Measurements from ENCODE around the gene PDZD4. TPM values are rescaled to one million over a fixed set of nuclear protein-coding genes. Genes with fewer than 3 reads are reported as not detected.

PDZD4 gene
- total RNA-seq, 5 donors from 2014 or later (not counting 1 experiment from before 2014, with no cell fraction given), result 3.7 to 51.3 (median 9.0) TPM

DNA sequence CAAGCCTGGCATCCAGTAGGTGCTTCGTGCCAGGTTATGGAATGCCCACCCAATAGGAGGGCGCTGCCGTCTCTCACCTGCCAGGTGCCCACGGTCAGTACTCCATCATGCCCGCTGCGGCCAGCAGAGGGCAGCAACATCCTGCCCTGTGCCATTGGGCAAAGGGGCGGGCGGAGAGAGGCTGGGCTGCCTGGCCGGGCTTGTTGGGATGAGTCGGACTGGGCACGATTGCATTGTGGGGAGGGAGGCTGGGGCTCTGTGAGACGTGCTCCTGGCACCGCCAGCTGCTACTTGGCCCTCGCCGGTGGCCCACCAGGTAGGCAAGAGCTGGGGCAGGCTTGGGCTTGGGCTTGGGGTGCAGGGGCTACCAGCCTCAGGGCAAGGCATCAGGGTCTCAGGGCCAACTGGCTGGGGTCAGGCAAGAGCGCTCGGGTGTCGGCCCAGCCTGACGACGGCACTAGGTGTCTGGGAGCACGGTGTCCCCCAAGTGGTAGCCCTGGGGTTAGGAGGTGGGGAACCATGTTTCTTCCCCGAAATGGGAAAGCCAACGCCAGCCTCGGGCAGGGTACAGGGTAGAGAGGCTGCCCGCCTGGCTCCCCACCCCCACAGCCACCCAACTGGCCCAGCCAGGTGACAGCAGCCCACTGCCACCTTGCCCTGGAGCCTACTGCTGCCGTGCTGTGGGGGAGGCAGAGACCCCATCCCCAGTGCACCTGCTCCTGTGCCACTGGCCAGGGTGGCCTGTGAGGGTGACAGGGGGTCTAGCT lies 66.2 kb downstream of the PDZD4 start, which contains the start of gene PLXNB3:
Gene PLXNB3 (plus strand): TSS at position 261 of the 767 bp plus-strand sequence. CDS start 1,287 bp downstream, outside the sequence.
- peaks cover 0 to 4% of the 10 kb centered on the region in 2 donors for H3K27me3 Mint-ChIP-seq
- Histone ChIP-seq H3K9me3 (no peaks in the 10 kb centered on the region), H3K4me1 (ENCODE audit: control insufficient read depth in 1 of 2, extremely low read depth in 1 of 2, insufficient read depth in 2 of 2, low read length in 2 of 2) (peaks cover 0 to 18% of the 10 kb centered on the region in 2 experiments), H3K36me3 (ENCODE audit: control insufficient read depth in 2 of 2, extremely low read depth in 1 of 2, insufficient read depth in 1 of 2, low read length in 1 of 2) (no peaks in the 10 kb centered on the region), H3K27me3 (replicated peaks in 1 of 2; ENCODE audit: control insufficient read depth in 2 of 2, extremely low read depth in 1 of 2, insufficient read depth in 2 of 2, low read length in 1 of 2) (peaks cover 0 to 3% of the 10 kb centered on the region in 2 experiments), H3K27ac (ENCODE audit: low read length) (no peak within 1 kb of the TSS), H3K4me3 (ENCODE audit: control insufficient read depth in 1 of 2, extremely low read depth in 1 of 2, low read length in 1 of 2) (no peak within 1 kb of the TSS)
- DNase-seq (peak; percentile 24 to 83 (median 59)), ATAC-seq (replicated peaks in 1 of 4) (peak; percentile 84 to 93 (median 85))
- H3K4me3 Mint-ChIP-seq, result no peak within 1 kb of the TSS
- no peak within 1 kb of the TSS for H3K27ac Mint-ChIP-seq
- ChIA-PET POLR2A (no interaction called here), CTCF (interaction anchor here in 1 of 2 donors (0.9 to 1.9 kb wide), 3 partner anchors 11 to 188 kb away, joined by 3 to 6 read pairs (median 4); no protein-coding TSS in a partner anchor)
- no peaks in the 10 kb centered on the region for H3K36me3 Mint-ChIP-seq
- H3K9me3 Mint-ChIP-seq, result no peaks in the 10 kb centered on the region
- peaks cover 7 to 12% (median 11%) of the 10 kb centered on the region in 3 donors for H3K4me1 Mint-ChIP-seq
- 28% methylated on average over 8 of the region's 26 CpGs for WGBS (ENCODE audit: insufficient coverage)

DNA sequence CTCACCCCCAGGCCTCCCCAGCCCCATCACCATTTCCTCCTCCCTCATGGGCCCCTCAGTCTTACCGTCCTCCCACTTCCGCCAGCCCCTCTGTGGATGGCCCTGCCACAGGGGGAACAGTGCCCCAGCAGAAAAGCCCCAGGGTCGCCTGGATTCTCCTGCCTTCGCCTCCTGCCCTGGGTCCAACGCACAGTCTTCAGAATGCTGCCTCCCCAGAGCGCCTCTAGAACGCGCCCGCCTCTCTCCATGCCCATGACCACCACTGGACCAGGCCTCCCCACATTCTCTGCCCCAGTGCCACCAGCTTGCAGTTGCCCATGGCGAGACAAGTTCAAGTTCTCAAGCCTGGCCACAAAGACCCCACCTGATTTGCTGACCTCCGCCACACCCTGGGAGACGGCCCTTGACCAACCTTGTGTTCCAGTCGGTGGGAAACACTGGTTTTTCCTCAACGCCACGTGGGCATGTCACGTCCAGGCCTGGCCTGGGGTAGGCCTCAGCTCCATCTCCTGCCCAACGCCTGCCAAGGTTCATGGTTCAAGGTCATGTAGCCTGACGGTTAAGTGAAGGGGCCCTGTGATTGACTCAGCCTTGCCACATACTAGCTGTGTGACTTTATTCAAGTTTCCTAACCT lies 66.9 kb downstream of the PDZD4 start:
- H3K4me3 ChIP-seq (ENCODE audit: control insufficient read depth in 1 of 2, extremely low read depth in 1 of 2, low read length in 1 of 2), result no peak overlapping the region
- peaks cover 0 to 3% of the 10 kb centered on the region in 2 experiments for H3K27me3 ChIP-seq (replicated peaks in 1 of 2; ENCODE audit: control insufficient read depth in 2 of 2, extremely low read depth in 1 of 2, insufficient read depth in 2 of 2, low read length in 1 of 2)
- ChIA-PET CTCF (interaction anchor here in 1 of 2 donors (0.6 to 1.9 kb wide), 6 partner anchors 10 to 190 kb away, joined by 3 to 6 read pairs (median 4); no protein-coding TSS in a partner anchor), POLR2A (no interaction called here)
- peak in 1 of 35 experiments; percentile 1 for DNase-seq
- no peak for ATAC-seq (replicated peaks in 1 of 4)
- H3K27ac ChIP-seq (ENCODE audit: low read length), result no peak overlapping the region
- Mint-ChIP-seq H3K9me3 (no peaks in the 10 kb centered on the region), H3K4me1 (peaks cover 7 to 13% (median 12%) of the 10 kb centered on the region in 3 donors), H3K27ac (no peak overlapping the region), H3K27me3 (peaks cover 0 to 4% of the 10 kb centered on the region in 2 donors), H3K4me3 (no peak overlapping the region), H3K36me3 (no peaks in the 10 kb centered on the region)
- H3K9me3 ChIP-seq, result no peaks in the 10 kb centered on the region
- H3K4me1 ChIP-seq (ENCODE audit: control insufficient read depth in 1 of 2, extremely low read depth in 1 of 2, insufficient read depth in 2 of 2, low read length in 2 of 2), result peaks cover 0 to 16% of the 10 kb centered on the region in 2 experiments
- H3K36me3 ChIP-seq (ENCODE audit: control insufficient read depth in 2 of 2, extremely low read depth in 1 of 2, insufficient read depth in 1 of 2, low read length in 1 of 2), result no peaks in the 10 kb centered on the region
- 90% methylated on average over 15 of the region's 18 CpGs for WGBS (ENCODE audit: insufficient coverage)

DNA sequence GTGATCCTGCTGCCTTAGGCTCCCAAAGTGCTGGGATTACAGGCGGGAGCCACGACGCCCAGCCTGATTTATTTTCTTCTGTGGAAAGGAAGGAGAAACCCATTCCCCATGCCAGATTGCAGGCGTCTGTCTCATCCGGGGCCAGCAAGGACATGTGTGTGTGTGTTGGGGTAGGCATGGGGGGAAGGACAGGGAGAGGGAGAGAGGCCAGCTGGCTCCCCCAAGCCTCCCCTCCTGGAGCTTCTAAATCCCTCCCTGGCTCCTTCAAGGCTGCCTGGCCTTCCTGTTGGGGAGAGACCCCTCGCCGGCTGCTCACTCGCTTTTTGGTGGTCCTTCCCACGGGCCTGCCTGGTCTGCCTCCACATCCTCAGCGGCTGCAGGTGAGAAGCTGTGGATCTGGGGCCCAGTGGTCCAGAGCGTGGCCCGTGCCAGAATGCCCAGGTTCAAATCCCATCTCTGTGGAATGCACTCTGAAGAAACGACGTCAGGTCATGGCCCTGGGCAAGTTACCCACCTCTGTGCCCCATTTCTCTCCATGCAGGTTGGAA lies 67.6 kb downstream of the PDZD4 start:
- ATAC-seq (replicated peaks in 1 of 4), result no peak
- Histone ChIP-seq H3K4me3 (ENCODE audit: control insufficient read depth in 1 of 2, extremely low read depth in 1 of 2, low read length in 1 of 2) (no peak overlapping the region), H3K4me1 (ENCODE audit: control insufficient read depth in 1 of 2, extremely low read depth in 1 of 2, insufficient read depth in 2 of 2, low read length in 2 of 2) (peaks cover 0 to 8% of the 10 kb centered on the region in 2 experiments), H3K27me3 (replicated peaks in 1 of 2; ENCODE audit: control insufficient read depth in 2 of 2, extremely low read depth in 1 of 2, insufficient read depth in 2 of 2, low read length in 1 of 2) (peaks cover 0 to 3% of the 10 kb centered on the region in 2 experiments), H3K9me3 (no peaks in the 10 kb centered on the region), H3K36me3 (ENCODE audit: control insufficient read depth in 2 of 2, extremely low read depth in 1 of 2, insufficient read depth in 1 of 2, low read length in 1 of 2) (no peaks in the 10 kb centered on the region), H3K27ac (ENCODE audit: low read length) (no peak overlapping the region)
- Mint-ChIP-seq H3K27ac (no peak overlapping the region), H3K4me3 (no peak overlapping the region), H3K27me3 (peaks cover 0 to 5% of the 10 kb centered on the region in 2 donors), H3K4me1 (peaks cover 6 to 12% (median 12%) of the 10 kb centered on the region in 3 donors), H3K36me3 (no peaks in the 10 kb centered on the region), H3K9me3 (no peaks in the 10 kb centered on the region)
- ChIA-PET CTCF (interaction anchor here in 1 of 2 donors (0.6 to 1.9 kb wide), 4 partner anchors 10 to 189 kb away, joined by 3 to 6 read pairs (median 4); no protein-coding TSS in a partner anchor), POLR2A (no interaction called here)
- no peak for DNase-seq
- WGBS (ENCODE audit: insufficient coverage), result 95% methylated on average over 4 of the region's 14 CpGs

DNA sequence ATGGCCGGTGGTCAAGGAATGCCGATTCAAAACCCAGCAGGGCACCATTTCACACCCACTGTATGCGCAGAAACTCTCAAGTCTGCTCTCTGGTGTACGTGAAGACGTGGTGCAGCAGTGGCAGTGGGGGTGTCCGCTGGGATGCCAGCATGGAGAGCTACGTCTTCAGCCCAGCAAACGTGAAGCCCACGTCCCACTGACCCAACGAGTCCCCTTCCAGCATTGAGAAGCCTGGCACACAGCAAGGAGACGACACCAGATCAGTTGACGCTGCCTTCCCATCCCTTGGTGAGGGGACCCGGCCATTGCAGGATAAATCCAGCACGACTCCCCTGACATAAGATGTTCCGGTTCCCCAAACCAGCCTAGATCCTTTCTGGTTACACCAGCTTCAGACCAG lies 68.5 kb downstream of the PDZD4 start:
- Histone ChIP-seq H3K27ac (ENCODE audit: low read length) (no peak overlapping the region), H3K36me3 (ENCODE audit: control insufficient read depth in 2 of 2, extremely low read depth in 1 of 2, insufficient read depth in 1 of 2, low read length in 1 of 2) (no peaks in the 10 kb centered on the region), H3K27me3 (replicated peaks in 1 of 2; ENCODE audit: control insufficient read depth in 2 of 2, extremely low read depth in 1 of 2, insufficient read depth in 2 of 2, low read length in 1 of 2) (peaks cover 0 to 3% of the 10 kb centered on the region in 2 experiments), H3K9me3 (no peaks in the 10 kb centered on the region), H3K4me1 (ENCODE audit: control insufficient read depth in 1 of 2, extremely low read depth in 1 of 2, insufficient read depth in 2 of 2, low read length in 2 of 2) (peaks cover 0 to 8% of the 10 kb centered on the region in 2 experiments), H3K4me3 (ENCODE audit: control insufficient read depth in 1 of 2, extremely low read depth in 1 of 2, low read length in 1 of 2) (no peak overlapping the region)
- ChIA-PET CTCF (no interaction called here), POLR2A (no interaction called here)
- H3K9me3 Mint-ChIP-seq, result no peaks in the 10 kb centered on the region
- peaks cover 6 to 14% (median 12%) of the 10 kb centered on the region in 3 donors for H3K4me1 Mint-ChIP-seq
- H3K27me3 Mint-ChIP-seq, result peaks cover 0 to 8% of the 10 kb centered on the region in 2 donors
- H3K4me3 Mint-ChIP-seq, result no peak overlapping the region
- no peaks in the 10 kb centered on the region for H3K36me3 Mint-ChIP-seq
- ATAC-seq (replicated peaks in 1 of 4) (no peak), DNase-seq (peak in 1 of 35 experiments; percentile 1)
- H3K27ac Mint-ChIP-seq, result no peak overlapping the region
- no CpG with 5 or more reads among the region's 15 CpGs for WGBS (ENCODE audit: insufficient coverage)

DNA sequence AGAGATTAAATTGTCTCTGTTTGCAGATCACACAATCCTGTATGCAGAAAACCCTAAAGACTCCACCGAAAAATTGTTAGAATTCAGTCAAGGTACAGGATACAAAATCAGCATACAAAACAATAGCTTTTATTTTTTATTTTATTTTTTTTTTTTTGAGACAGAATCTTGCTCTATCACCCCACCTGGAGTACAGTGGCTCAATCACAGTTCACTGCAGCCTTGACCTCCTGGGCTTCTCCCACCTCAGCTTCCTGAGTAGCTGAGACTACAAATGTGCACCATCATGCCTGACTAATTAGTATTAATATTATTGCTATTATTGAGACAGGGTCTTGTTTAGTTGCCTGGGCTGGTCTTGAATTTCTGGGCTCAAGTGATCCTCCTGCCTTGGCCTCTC lies 75.2 kb downstream of the PDZD4 start:
- peaks cover 0 to 5% (median 0%) of the 10 kb centered on the region in 3 donors for H3K4me1 Mint-ChIP-seq
- Histone ChIP-seq H3K9me3 (no peaks in the 10 kb centered on the region), H3K4me3 (ENCODE audit: control insufficient read depth in 1 of 2, extremely low read depth in 1 of 2, low read length in 1 of 2) (no peak overlapping the region), H3K36me3 (ENCODE audit: control insufficient read depth in 2 of 2, extremely low read depth in 1 of 2, insufficient read depth in 1 of 2, low read length in 1 of 2) (no peaks in the 10 kb centered on the region), H3K4me1 (ENCODE audit: control insufficient read depth in 1 of 2, extremely low read depth in 1 of 2, insufficient read depth in 2 of 2, low read length in 2 of 2) (no peaks in the 10 kb centered on the region), H3K27me3 (replicated peaks in 1 of 2; ENCODE audit: control insufficient read depth in 2 of 2, extremely low read depth in 1 of 2, insufficient read depth in 2 of 2, low read length in 1 of 2) (no peaks in the 10 kb centered on the region), H3K27ac (ENCODE audit: low read length) (no peak overlapping the region)
- H3K27me3 Mint-ChIP-seq, result peaks cover 0 to 20% of the 10 kb centered on the region in 2 donors
- ChIA-PET CTCF (interaction anchor here (0.6 to 0.7 kb wide), 2 partner anchors 92 to 140 kb away, joined by 6 to 10 read pairs; no protein-coding TSS in a partner anchor), POLR2A (interaction anchor here (0.6 to 0.7 kb wide), 2 partner anchors 657 to 741 kb away, joined by 4 to 8 read pairs; no protein-coding TSS in a partner anchor)
- WGBS (ENCODE audit: insufficient coverage), result no CpG with 5 or more reads among the region's 1 CpG
- ATAC-seq (replicated peaks in 1 of 4) (no peak), DNase-seq (no peak)
- no peaks in the 10 kb centered on the region for H3K9me3 Mint-ChIP-seq
- no peak overlapping the region for H3K4me3 Mint-ChIP-seq
- H3K36me3 Mint-ChIP-seq, result no peaks in the 10 kb centered on the region
- H3K27ac Mint-ChIP-seq, result no peak overlapping the region
